AG09319 (cell line): Measurements from ENCODE around the gene SLC37A1.

ENCODE experiments used
- DNase-seq: peaks from one replicate; pipeline ENCODE4 v3.0.0-alpha.2; 2010; ENCODE audit warnings: low read depth; ENCODE audit errors: extremely low read depth
- CTCF ChIP-seq: IDR thresholded peaks from 2 replicates; pipeline ENCODE4 v1.5.1; 2011; ENCODE audit warnings: low read depth, mild to moderate bottlenecking, inconsistent platforms, low read length, moderate library complexity

SLC37A1 gene

DNA sequence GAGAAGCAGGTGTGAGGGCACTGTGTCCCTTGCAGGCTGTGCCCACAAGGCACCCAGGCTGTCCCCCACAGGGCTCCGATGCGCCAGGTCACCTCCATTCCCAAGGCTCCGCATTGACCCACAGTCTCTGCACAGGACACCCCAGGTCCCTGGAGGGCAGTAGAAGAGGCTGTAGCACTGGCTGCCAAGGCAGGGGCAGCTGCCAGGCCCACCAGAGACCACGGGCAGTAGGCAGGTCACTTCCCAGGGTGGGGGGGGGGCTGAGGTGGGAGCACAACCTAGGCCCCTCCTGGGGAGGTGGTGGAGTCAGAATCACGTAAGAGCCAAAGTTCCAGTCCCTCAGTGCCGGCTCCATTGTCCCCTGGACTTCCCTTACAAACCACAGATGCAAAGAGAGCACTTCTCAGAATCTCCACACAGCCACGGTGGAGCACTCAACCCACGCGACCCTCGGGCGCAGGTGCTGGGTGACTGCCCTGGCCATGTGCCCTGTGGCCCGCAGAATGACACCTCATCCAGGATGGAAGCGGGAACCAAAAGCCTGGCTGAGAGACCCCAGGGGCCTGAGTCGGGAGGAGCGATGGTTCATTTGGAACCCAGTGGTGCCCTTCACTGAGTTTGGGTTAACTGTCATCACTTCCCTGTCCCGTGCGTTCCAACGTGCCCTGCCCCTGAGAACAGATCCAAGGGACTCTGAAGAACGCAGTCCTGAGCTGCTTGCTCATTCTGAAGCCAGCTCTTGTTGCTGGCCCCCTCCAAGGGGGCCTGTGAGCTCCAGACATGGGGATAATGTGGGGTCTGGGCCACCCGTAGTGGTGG lies 70.0 kb downstream of the SLC37A1 start:
- TF ChIP-seq CTCF = no peak
- DNase-seq = no peak

- DNase-seq = no peak
- no peak for TF ChIP-seq CTCF
Measured at GRCh38 chr21:42584296-42584641, 70.6 kb downstream of the SLC37A1 start.

GRCh38 chr21:42585881-42586280 lies 72.2 kb downstream of the SLC37A1 start:
- no peak for DNase-seq
- TF ChIP-seq CTCF = no peak

GRCh38 chr21:42586406-42586805 lies 72.8 kb downstream of the SLC37A1 start:
- DNase-seq = no peak
- no peak for TF ChIP-seq CTCF

DNA sequence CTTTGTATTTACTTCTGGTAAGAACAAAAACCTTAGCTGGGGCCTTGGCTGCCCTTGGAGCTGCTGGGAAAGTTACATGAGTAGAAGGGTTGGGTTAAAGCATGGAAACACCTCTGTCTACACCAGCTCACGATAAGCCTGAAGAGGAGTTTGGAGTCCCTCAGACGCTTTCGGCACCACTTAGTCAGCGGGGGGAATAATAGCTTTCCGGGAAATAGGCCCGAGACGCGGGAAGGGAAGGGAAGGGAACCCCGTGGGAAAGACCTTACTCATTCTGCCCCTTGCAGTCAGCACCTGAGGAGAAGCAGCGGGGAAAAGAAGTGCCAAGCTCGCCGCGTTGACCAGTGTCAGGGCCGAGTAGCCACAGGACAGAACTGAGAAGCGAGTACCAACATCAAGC lies 73.4 kb downstream of the SLC37A1 start:
- no peak for TF ChIP-seq CTCF
- DNase-seq = no peak

DNA sequence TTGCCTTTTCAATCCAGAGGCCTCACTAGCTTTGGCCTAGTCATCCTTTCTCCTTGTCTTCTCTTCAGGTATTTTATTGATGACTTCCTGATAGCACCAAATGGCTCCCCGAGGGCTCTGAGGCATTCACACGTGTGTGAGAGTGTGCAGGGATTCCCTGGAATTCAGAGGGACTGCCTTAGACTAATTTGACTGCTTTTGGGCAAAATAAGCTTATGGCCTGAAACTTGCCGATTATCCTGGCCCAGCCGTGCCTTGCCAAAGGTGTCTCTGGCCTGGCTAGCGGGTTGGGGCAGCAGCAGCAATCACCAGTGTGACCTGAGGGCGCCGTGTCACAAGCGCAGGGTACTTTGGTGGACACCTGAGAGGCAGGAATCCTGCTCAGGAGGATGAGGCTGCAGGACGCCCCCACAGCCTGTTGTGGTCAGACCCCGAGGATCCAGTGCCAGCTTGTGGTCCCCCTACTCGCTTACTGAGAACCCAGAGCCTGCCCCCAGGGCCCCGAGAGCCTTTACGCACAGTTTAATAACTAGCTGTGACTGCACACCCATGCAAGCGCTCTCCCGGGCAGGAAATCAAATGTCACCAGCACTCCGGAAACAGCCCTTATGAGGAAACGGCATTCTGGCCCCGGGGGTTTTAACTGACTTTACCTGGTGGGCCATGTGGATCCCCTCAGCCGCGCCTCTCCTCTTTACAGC lies 76.9 kb downstream of the SLC37A1 start:
- no peak for TF ChIP-seq CTCF
- no peak for DNase-seq

DNA sequence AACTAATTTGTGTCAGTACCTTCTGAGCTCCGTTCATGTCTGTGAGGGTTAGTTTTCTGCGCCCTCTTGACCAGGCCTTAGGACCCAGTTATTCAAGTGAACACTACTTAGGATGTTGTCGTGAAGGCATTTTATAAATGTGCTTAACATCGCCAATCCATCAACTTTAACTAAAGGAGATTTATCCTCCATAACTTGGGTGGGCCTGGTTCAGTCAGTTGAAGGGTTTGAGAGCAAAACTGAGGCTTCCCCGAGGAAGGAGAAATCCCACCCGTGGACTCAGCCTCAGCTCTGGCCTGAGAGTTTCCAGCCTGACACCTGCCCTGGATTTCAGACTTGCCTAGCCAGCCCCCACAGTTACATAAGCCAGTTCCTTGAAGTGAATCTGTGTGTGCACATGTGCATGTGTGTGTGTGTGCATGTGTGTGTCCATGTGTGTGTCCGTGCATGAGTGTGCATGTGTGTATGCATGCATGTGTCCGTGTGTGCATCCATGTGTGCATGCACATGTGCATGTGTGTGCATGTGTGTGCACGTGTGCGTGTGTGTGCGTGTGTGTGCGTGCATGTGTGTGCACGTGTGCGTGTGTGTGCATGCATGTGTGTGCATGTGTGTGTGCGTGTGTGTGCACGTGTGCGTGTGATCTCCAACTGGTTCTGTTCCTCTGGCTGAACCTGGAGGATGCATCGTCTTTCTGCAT lies 77.7 kb downstream of the SLC37A1 start:
- TF ChIP-seq CTCF = no peak
- no peak for DNase-seq
